Measurements from ENCODE around the gene MSL1. TPM values are rescaled to one million over a fixed set of nuclear protein-coding genes. Genes with fewer than 3 reads are reported as not detected.

The MSL1 gene, protein sequence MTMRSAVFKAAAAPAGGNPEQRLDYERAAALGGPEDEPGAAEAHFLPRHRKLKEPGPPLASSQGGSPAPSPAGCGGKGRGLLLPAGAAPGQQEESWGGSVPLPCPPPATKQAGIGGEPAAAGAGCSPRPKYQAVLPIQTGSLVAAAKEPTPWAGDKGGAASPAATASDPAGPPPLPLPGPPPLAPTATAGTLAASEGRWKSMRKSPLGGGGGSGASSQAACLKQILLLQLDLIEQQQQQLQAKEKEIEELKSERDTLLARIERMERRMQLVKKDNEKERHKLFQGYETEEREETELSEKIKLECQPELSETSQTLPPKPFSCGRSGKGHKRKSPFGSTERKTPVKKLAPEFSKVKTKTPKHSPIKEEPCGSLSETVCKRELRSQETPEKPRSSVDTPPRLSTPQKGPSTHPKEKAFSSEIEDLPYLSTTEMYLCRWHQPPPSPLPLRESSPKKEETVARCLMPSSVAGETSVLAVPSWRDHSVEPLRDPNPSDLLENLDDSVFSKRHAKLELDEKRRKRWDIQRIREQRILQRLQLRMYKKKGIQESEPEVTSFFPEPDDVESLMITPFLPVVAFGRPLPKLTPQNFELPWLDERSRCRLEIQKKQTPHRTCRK
- 91.9 TPM for total RNA-seq

DNA sequence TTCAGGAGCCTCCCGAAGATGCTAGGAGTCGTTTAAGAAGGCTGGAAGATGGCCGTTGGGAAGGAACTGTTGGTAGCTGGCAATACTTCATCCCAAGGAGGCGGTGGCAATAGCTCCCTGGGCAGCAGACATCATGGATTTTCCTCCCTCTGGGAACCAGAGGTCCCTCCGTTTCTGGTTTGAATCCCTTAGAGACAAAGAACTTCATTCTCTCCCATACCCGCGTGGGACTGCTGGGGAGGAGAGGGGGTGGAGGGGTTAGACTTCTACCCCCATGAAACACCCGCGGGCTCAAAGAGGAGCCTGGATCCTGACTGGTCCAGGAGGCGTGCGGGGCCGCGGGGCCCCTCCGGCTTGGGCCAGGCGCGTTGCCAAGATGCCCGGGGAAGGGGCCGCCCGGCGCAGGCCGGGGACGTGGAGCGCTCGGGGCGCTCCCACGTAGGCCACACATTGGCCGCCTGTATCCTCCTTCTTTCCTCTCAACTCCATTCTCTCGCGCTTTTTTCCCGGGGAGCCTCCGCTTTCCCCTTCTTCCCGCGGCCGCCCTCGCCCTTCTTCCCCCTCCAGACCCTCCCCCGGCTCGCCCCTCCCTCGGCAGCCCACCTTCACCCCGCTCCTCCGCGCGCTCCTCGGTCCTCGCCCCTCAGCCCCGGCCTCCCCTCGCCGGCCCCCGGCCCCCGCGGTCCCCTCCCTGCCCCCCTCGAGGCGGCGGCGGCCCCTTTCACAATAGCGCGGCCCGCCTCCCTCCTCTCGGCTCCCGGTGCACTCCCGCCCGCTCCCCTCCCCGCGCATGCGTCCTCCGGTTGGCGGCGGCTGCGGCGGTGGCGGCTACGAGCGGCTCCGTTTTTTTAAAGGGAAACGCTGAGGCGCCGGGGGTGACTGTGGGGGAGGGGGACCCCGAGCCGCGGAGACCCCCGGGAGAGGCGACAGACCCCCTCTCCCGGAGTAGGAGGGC, at the start of gene MSL1:
Gene MSL1, plus strand, starts transcription at position 791 of the 955 bp plus-strand sequence. CDS start 642 bp downstream, outside the sequence.

DNA sequence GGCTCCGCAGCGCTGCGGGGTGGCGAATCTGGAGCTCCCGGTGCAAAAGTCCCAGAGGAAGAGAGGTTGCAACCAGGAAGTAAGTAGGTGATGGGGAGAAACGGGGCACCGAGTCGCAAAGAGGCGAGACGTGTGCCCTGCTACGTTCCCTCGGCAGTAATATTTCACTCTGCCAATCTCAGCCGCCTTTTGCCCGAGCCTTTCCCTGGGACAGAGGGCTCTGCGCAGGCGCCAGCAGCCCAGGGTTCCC, 21.4 kb upstream of the MSL1 start, which contains the start of gene NR1D1:
Gene NR1D1, minus strand, starts transcription at position 171 of the 250 bp plus-strand sequence. CDS start 495 bp downstream, outside the sequence.

DNA sequence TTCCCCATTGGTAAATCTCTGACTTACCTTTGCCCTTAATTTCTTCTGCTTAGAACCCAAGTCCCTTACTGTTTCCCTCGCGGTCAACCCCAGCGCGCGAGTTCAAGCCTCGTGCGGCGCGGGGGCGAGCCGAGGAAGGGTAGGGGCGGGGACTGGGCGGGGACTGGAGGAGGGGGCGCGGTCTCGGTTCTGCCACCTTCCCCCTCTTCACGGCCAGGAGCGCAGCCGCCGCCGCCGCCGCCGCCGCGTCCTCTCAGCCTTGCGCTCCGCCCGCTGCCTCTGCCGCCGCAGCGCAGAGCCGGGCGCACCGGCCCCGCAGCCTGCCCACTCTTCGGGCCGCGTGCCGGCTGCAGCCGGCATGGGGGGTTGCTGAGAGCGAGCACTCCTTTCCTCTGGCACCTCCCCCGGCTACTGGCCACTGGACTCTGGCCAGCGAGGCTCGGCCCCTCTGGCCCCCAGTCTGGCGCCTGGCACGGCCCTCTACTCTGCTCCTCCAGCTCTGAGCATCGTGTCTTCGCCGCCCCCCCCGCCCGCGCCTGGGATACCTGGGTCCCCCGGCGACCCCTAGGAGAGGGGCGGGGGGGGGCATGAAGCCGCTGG, 55.6 kb downstream of the MSL1 start, which contains the start of gene RAPGEFL1:
Gene RAPGEFL1, plus strand, starts transcription at position 196 of the 600 bp plus-strand sequence. Its CDS starts 392 bp downstream, at position 588.

Other genes with a start within 250 kb of the MSL1 start
- 12.9 TPM for gene GSDMB, start 203.3 kb upstream of the MSL1 start, total RNA-seq
- gene ORMDL3, start 194.4 kb upstream of the MSL1 start, total RNA-seq: 55.5 TPM
- not detected for gene LRRC3C, start 194.2 kb upstream of the MSL1 start, total RNA-seq
- not detected for gene GSDMA, start 159.0 kb upstream of the MSL1 start, total RNA-seq
- gene PSMD3, start 141.2 kb upstream of the MSL1 start, total RNA-seq: 75.3 TPM
- gene CSF3, start 106.5 kb upstream of the MSL1 start, total RNA-seq: not detected
- gene MED24, start 67.6 kb upstream of the MSL1 start, total RNA-seq: 91.3 TPM
- gene THRA, start 59.0 kb upstream of the MSL1 start, total RNA-seq: 96.6 TPM
- 13.2 TPM for gene NR1D1, start 21.4 kb upstream of the MSL1 start, total RNA-seq
- 71.7 TPM for gene CASC3, start 18.6 kb downstream of the MSL1 start, total RNA-seq
- 16.2 TPM for gene RAPGEFL1, start 55.5 kb downstream of the MSL1 start, total RNA-seq
- gene WIPF2, start 97.3 kb downstream of the MSL1 start, total RNA-seq: 13.6 TPM
- 6.3 TPM for gene CDC6, start 165.9 kb downstream of the MSL1 start, total RNA-seq
- gene RARA, start 187.2 kb downstream of the MSL1 start, total RNA-seq: 50.1 TPM
- gene GJD3, start 242.8 kb downstream of the MSL1 start, total RNA-seq: not detected

Measured in camera-type eye (tissue), 1 donor.